Stimulated activated memory B cell treated with anti-CD40 and anti-IgM and Interleukin-4, amounts not matched to agents 10 μg/mL and 1 μg/mL and 100 μg/mL, for 72 hours (primary cell): ENCODE data around the gene PSMC5.
"Not testable (repeated sequence)": the region's sequence is repeated elsewhere in the genome, so short reads cannot be mapped to it uniquely, and the experiment has no call there.

ENCODE experiments used
- ATAC-seq: fragments of 150-1000 bp; cut with Tn5 transposase; 2 replicates; pipeline ENCODE4 v1.10.0; 2021
- H3K27ac Mint-ChIP-seq: one replicate; pipeline ENCODE4 v1.8.0; 2022; ENCODE audit warnings: mild to moderate bottlenecking, mixed read lengths
- H3K27me3 Mint-ChIP-seq: one replicate; pipeline ENCODE4 v1.8.0; 2022; ENCODE audit warnings: mixed read lengths
- H3K36me3 Mint-ChIP-seq: one replicate; pipeline ENCODE4 v1.8.0; 2022; ENCODE audit warnings: mixed read lengths
- H3K4me1 Mint-ChIP-seq: one replicate; pipeline ENCODE4 v1.8.0; 2022; ENCODE audit warnings: mixed read lengths
- H3K4me3 Mint-ChIP-seq: one replicate; pipeline ENCODE4 v1.8.0; 2022; ENCODE audit warnings: mild to moderate bottlenecking, moderate library complexity, mixed read lengths
- H3K9me3 Mint-ChIP-seq: one replicate; pipeline ENCODE4 v1.8.0; 2022; ENCODE audit warnings: mixed read lengths

The PSMC5 gene

GRCh38 chr17:63841350-63842172 is 14.3 kb downstream of the PSMC5 start:
- ATAC-seq = no peak
- peaks cover 58% of the 10 kb centered on the region for H3K4me1 Mint-ChIP-seq
- H3K4me3 Mint-ChIP-seq = peak overlapping the region; percentile 94
- H3K27me3 Mint-ChIP-seq = no peaks in the 10 kb centered on the region
- no peaks in the 10 kb centered on the region for H3K9me3 Mint-ChIP-seq
- H3K27ac Mint-ChIP-seq = peak overlapping the region; percentile 95
- H3K36me3 Mint-ChIP-seq = peaks cover 8% of the 10 kb centered on the region

- Mint-ChIP-seq H3K9me3 (no peaks in the 10 kb centered on the region), H3K27me3 (no peaks in the 10 kb centered on the region), H3K36me3 (peaks cover 3% of the 10 kb centered on the region), H3K4me3 (peak overlapping the region; percentile 94), H3K27ac (peak overlapping the region; percentile 95), H3K4me1 (peaks cover 53% of the 10 kb centered on the region)
- ATAC-seq = peak; percentile 66
These were observed 14.9 kb downstream of the PSMC5 start for GRCh38 chr17:63842173-63842539.

GRCh38 chr17:63842540-63843386 is 15.5 kb downstream of the PSMC5 start, which contains the start of gene SMARCD2:
Gene SMARCD2, minus strand, starts transcription at chr17:63842685. Its CDS starts 11 bp downstream, at chr17:63842674.
- Mint-ChIP-seq H3K4me1 (peaks cover 51% of the 10 kb centered on the region), H3K27me3 (no peaks in the 10 kb centered on the region), H3K4me3 (peak within 1 kb of the TSS; percentile 94), H3K27ac (peak within 1 kb of the TSS; percentile 95), H3K36me3 (no peaks in the 10 kb centered on the region), H3K9me3 (no peaks in the 10 kb centered on the region)
- peak; percentile 96 for ATAC-seq

GRCh38 chr17:63843387-63843888 is 16.2 kb downstream of the PSMC5 start:
- H3K4me3 Mint-ChIP-seq = peak overlapping the region; percentile 94
- peaks cover 51% of the 10 kb centered on the region for H3K4me1 Mint-ChIP-seq
- H3K9me3 Mint-ChIP-seq, H3K36me3 Mint-ChIP-seq, H3K27me3 Mint-ChIP-seq: not testable (repeated sequence)
- ATAC-seq = peak; percentile 54
- peak overlapping the region; percentile 95 for H3K27ac Mint-ChIP-seq

GRCh38 chr17:63843910-63844677 is 16.9 kb downstream of the PSMC5 start:
- ATAC-seq = no peak
- Mint-ChIP-seq H3K4me3 (peak overlapping the region; percentile 94), H3K27ac (peak overlapping the region; percentile 95), H3K4me1 (peaks cover 51% of the 10 kb centered on the region), H3K27me3 (no peaks in the 10 kb centered on the region), H3K9me3 (peaks cover 7% of the 10 kb centered on the region), H3K36me3 (no peaks in the 10 kb centered on the region)

- no peak overlapping the region for H3K27ac Mint-ChIP-seq
- H3K27me3 Mint-ChIP-seq = no peaks in the 10 kb centered on the region
- H3K36me3 Mint-ChIP-seq = no peaks in the 10 kb centered on the region
- no peak overlapping the region for H3K4me3 Mint-ChIP-seq
- ATAC-seq = no peak
- peaks cover 8% of the 10 kb centered on the region for H3K9me3 Mint-ChIP-seq
- H3K4me1 Mint-ChIP-seq = peaks cover 43% of the 10 kb centered on the region
These were observed 18.3 kb downstream of the PSMC5 start for GRCh38 chr17:63845509-63845908.

GRCh38 chr17:63847525-63848249 is 20.5 kb downstream of the PSMC5 start:
- no peak for ATAC-seq
- Mint-ChIP-seq H3K36me3 (no peaks in the 10 kb centered on the region), H3K4me1 (peaks cover 28% of the 10 kb centered on the region), H3K9me3 (peaks cover 8% of the 10 kb centered on the region), H3K4me3 (peak overlapping the region; percentile 18), H3K27ac (peak overlapping the region; percentile 94), H3K27me3 (no peaks in the 10 kb centered on the region)

GRCh38 chr17:63848834-63849689 is 21.8 kb downstream of the PSMC5 start:
- ATAC-seq = peak; percentile 95
- Mint-ChIP-seq H3K4me1 (peaks cover 20% of the 10 kb centered on the region), H3K36me3 (no peaks in the 10 kb centered on the region), H3K9me3 (peaks cover 8% of the 10 kb centered on the region), H3K27ac (peak overlapping the region; percentile 94), H3K4me3 (peak overlapping the region; percentile 84), H3K27me3 (no peaks in the 10 kb centered on the region)

- Mint-ChIP-seq H3K36me3 (no peaks in the 10 kb centered on the region), H3K4me3 (no peak overlapping the region), H3K4me1 (peaks cover 17% of the 10 kb centered on the region), H3K27me3 (no peaks in the 10 kb centered on the region), H3K27ac (no peak overlapping the region), H3K9me3 (peaks cover 8% of the 10 kb centered on the region)
- ATAC-seq = no peak
These were observed 23.2 kb downstream of the PSMC5 start for GRCh38 chr17:63850401-63850800.

- Mint-ChIP-seq H3K4me1 (peaks cover 10% of the 10 kb centered on the region), H3K27me3 (no peaks in the 10 kb centered on the region), H3K36me3 (no peaks in the 10 kb centered on the region), H3K27ac (no peak overlapping the region), H3K9me3 (peaks cover 4% of the 10 kb centered on the region), H3K4me3 (no peak overlapping the region)
- ATAC-seq = no peak
These were observed 26.0 kb downstream of the PSMC5 start for GRCh38 chr17:63853260-63853659.

GRCh38 chr17:63854709-63855108 is 27.5 kb downstream of the PSMC5 start:
- Mint-ChIP-seq H3K4me3 (no peak overlapping the region), H3K36me3 (no peaks in the 10 kb centered on the region), H3K27ac (no peak overlapping the region), H3K27me3 (peaks cover 7% of the 10 kb centered on the region), H3K9me3 (no peaks in the 10 kb centered on the region), H3K4me1 (no peaks in the 10 kb centered on the region)
- no peak for ATAC-seq

- H3K9me3 Mint-ChIP-seq = no peaks in the 10 kb centered on the region
- H3K4me3 Mint-ChIP-seq = no peak overlapping the region
- H3K27ac Mint-ChIP-seq = no peak overlapping the region
- H3K4me1 Mint-ChIP-seq = no peaks in the 10 kb centered on the region
- no peaks in the 10 kb centered on the region for H3K36me3 Mint-ChIP-seq
- H3K27me3 Mint-ChIP-seq = peaks cover 11% of the 10 kb centered on the region
- no peak for ATAC-seq
These were observed 28.0 kb downstream of the PSMC5 start for GRCh38 chr17:63855185-63855584.

- H3K27me3 Mint-ChIP-seq = peaks cover 20% of the 10 kb centered on the region
- not testable (repeated sequence) for H3K9me3 Mint-ChIP-seq, H3K4me1 Mint-ChIP-seq, H3K4me3 Mint-ChIP-seq, H3K27ac Mint-ChIP-seq, ATAC-seq, H3K36me3 Mint-ChIP-seq
These were observed 29.2 kb downstream of the PSMC5 start for GRCh38 chr17:63856425-63856824.

GRCh38 chr17:63859257-63859656 is 32.0 kb downstream of the PSMC5 start:
- Mint-ChIP-seq H3K36me3 (no peaks in the 10 kb centered on the region), H3K9me3 (no peaks in the 10 kb centered on the region), H3K4me1 (no peaks in the 10 kb centered on the region), H3K4me3 (no peak overlapping the region), H3K27ac (no peak overlapping the region), H3K27me3 (peaks cover 20% of the 10 kb centered on the region)
- ATAC-seq = no peak
